Neural crest cell (in vitro differentiated cells): ENCODE results near the gene MYOM1. TPM values are rescaled to one million over a fixed set of nuclear protein-coding genes. Genes with fewer than 3 reads are reported as not detected.

Experiments
- DNase-seq: peaks from one replicate; pipeline ENCODE4 v3.0.0; 2021; ENCODE audit warnings: low read depth, mixed read lengths, low spot score
- H3K27ac Mint-ChIP-seq: one replicate; pipeline ENCODE4 v1.8.0; 2021; ENCODE audit warnings: mild to moderate bottlenecking, mixed read lengths; ENCODE audit not compliant: unreplicated experiment
- H3K27me3 Mint-ChIP-seq: 2 replicates; pipeline ENCODE4 v1.8.0; 2021; ENCODE audit warnings: low read depth, mild to moderate bottlenecking, mixed read lengths
- H3K36me3 Mint-ChIP-seq: 2 replicates; pipeline ENCODE4 v1.8.0; 2021; ENCODE audit warnings: low read depth, mild to moderate bottlenecking, mixed read lengths
- H3K4me1 Mint-ChIP-seq: 2 replicates; pipeline ENCODE4 v1.8.0; 2021; ENCODE audit warnings: mixed read lengths
- H3K4me3 Mint-ChIP-seq: one replicate; pipeline ENCODE4 v1.8.0; 2021; ENCODE audit warnings: mild to moderate bottlenecking, mixed read lengths
- H3K9me3 Mint-ChIP-seq: 2 replicates; pipeline ENCODE4 v1.8.0; 2021; ENCODE audit warnings: mixed read lengths
- CTCF ChIP-seq: fragments of 200-600 bp; sonication (generic); conservative IDR thresholded peaks from 2 replicates; pipeline ENCODE4 v1.5.0; 2021; ENCODE audit warnings: antibody characterized with exemption, mild to moderate bottlenecking
- total RNA-seq: library from RNA; stranded (reverse); gene quantifications from 2 replicates; pipeline ENCODE4 v1.2.1, GENCODE V29; 2021

The MYOM1 gene
- total RNA-seq, 1 donor from 2014 or later: 0.89 TPM

- no peak for TF ChIP-seq CTCF
- Mint-ChIP-seq H3K27ac (no peak overlapping the region), H3K4me3 (no peak overlapping the region), H3K36me3 (peaks cover 12% of the 10 kb centered on the region), H3K4me1 (no peaks in the 10 kb centered on the region), H3K27me3 (no peaks in the 10 kb centered on the region), H3K9me3 (peaks cover 18% of the 10 kb centered on the region)
- no peak for DNase-seq
Measured at GRCh38 chr18:3236470-3236869, 16.7 kb upstream of the MYOM1 start.

- Mint-ChIP-seq H3K27ac (no peak overlapping the region), H3K4me3 (no peak overlapping the region), H3K4me1 (no peaks in the 10 kb centered on the region), H3K36me3 (peaks cover 10% of the 10 kb centered on the region), H3K27me3 (no peaks in the 10 kb centered on the region), H3K9me3 (peaks cover 17% of the 10 kb centered on the region)
- TF ChIP-seq CTCF: no peak
- DNase-seq: no peak
Measured at GRCh38 chr18:3235846-3236245, 16.1 kb upstream of the MYOM1 start.

GRCh38 chr18:3234457-3234856 lies 14.7 kb upstream of the MYOM1 start:
- Mint-ChIP-seq H3K4me1 (no peaks in the 10 kb centered on the region), H3K9me3 (peaks cover 9% of the 10 kb centered on the region), H3K27me3 (no peaks in the 10 kb centered on the region), H3K27ac (no peak overlapping the region), H3K4me3 (no peak overlapping the region), H3K36me3 (peaks cover 5% of the 10 kb centered on the region)
- no peak for DNase-seq
- TF ChIP-seq CTCF: no peak

- H3K4me3 Mint-ChIP-seq: no peak overlapping the region
- peaks cover 2% of the 10 kb centered on the region for H3K9me3 Mint-ChIP-seq
Measured at GRCh38 chr18:3233433-3234168, 13.8 kb upstream of the MYOM1 start.

GRCh38 chr18:3233004-3233403 lies 13.2 kb upstream of the MYOM1 start:
- H3K27me3 Mint-ChIP-seq: no peaks in the 10 kb centered on the region
- H3K4me1 Mint-ChIP-seq: no peaks in the 10 kb centered on the region
- no peaks in the 10 kb centered on the region for H3K36me3 Mint-ChIP-seq
- no peak for TF ChIP-seq CTCF
- DNase-seq: no peak
- peaks cover 2% of the 10 kb centered on the region for H3K9me3 Mint-ChIP-seq
- no peak overlapping the region for H3K27ac Mint-ChIP-seq
- H3K4me3 Mint-ChIP-seq: no peak overlapping the region

More at GRCh38 chr18:3233433-3234168, 13.8 kb upstream of the MYOM1 start:
- TF ChIP-seq CTCF: no peak
- DNase-seq: no peak
- Mint-ChIP-seq H3K4me1 (no peaks in the 10 kb centered on the region), H3K36me3 (no peaks in the 10 kb centered on the region), H3K27ac (no peak overlapping the region), H3K27me3 (no peaks in the 10 kb centered on the region)
